Aorta (tissue), 5 donors: ENCODE data around the gene ASS1. TPM values are rescaled to one million over a fixed set of nuclear protein-coding genes. Genes with fewer than 3 reads are reported as not detected.

Experiments used
- ATAC-seq: fragments of 200-7000 bp; cut with Tn5 transposase; one replicate; pipeline ENCODE4 v1.9.1; 2022; ENCODE audit warnings: moderate library complexity; ENCODE audit not compliant: low FRiP score
- DNase-seq, 2 donors: peaks; one replicate each; pipeline ENCODE4 v3.0.0-alpha.2; 2020
- H3K27ac ChIP-seq, 2 donors: one replicate each; pipeline ENCODE4 v1.5.1; 2013; ENCODE audit warnings: low read length in 2 of 2, mild to moderate bottlenecking in 2 of 2, moderate library complexity in 2 of 2, control low read depth in 1 of 2, inconsistent platforms in 1 of 2, low read depth in 1 of 2
- H3K27me3 ChIP-seq, 2 donors: one replicate each; pipeline ENCODE4 v1.6.1; 2013; ENCODE audit warnings: control low read depth in 1 of 2, low read length in 1 of 2, mild to moderate bottlenecking in 1 of 2, moderate library complexity in 1 of 2; ENCODE audit not compliant: insufficient read depth in 2 of 2, control insufficient read depth in 1 of 2
- H3K36me3 ChIP-seq, 2 donors: one replicate each; pipeline ENCODE4 v1.6.1; 2013; ENCODE audit warnings: control low read depth in 1 of 2, low read length in 1 of 2, mild to moderate bottlenecking in 1 of 2; ENCODE audit not compliant: insufficient read depth in 2 of 2, control insufficient read depth in 1 of 2
- H3K4me1 ChIP-seq, 2 donors: one replicate each; pipeline ENCODE4 v1.6.1; 2013; ENCODE audit warnings: low read length in 2 of 2, control low read depth in 1 of 2, mild to moderate bottlenecking in 1 of 2, moderate library complexity in 1 of 2; ENCODE audit not compliant: insufficient read depth in 2 of 2, control insufficient read depth in 1 of 2
- H3K4me3 ChIP-seq, 2 donors: one replicate each; pipeline ENCODE4 v1.5.1; 2013; ENCODE audit warnings: low read length in 2 of 2, control low read depth in 1 of 2, mild to moderate bottlenecking in 1 of 2
- H3K9me3 ChIP-seq: one replicate; pipeline ENCODE4 v1.6.1; 2013; ENCODE audit warnings: mild to moderate bottlenecking, low read length; ENCODE audit not compliant: control insufficient read depth
- WGBS, 2 donors: extraction: QIAGEN DNeasy Blood & Tissue Kit; methylation state at CpG; one replicate each; pipeline ENCODE4 v1.1.7; 2013; 5-methylcytosine and 5-hydroxymethylcytosine counted together
- intact Hi-C, 2 donors: fragments of 100-400 bp; cut with DNase I; formaldehyde crosslinking; loops; one replicate each; pipeline versions ENCODE4 v1.14.2 to v1.15.0; 2022
- polyA plus RNA-seq, 2 donors: library from polyadenylated mRNA; stranded (reverse); fragments of 200-250 nt; gene quantifications; one replicate each; pipeline ENCODE4 v1.2.3, GENCODE V29; 2013
- total RNA-seq, 2 donors: library from RNA; stranded (reverse); fragmentation: NEBNext Ultra II Directional; extraction: Animal tissue kit (Norgen Biotek cat#: 25700); gene quantifications; one replicate each; pipeline ENCODE4 v1.2.1, GENCODE V29; 2021
- donor health status: healthy with polysubstance abuse.
- donor health status: Bipolar disorder and iron deficiency.
- donor health status: DM: no; HTN: no; CAD: no.
- donor health status: DM: no; HTN: no; CAD: no.
- donor health status: DM: yes; HTN: yes; CAD: no.

ASS1 gene
- total and polyA plus RNA-seq, 4 donors = 52.0 to 99.0 (median 78.5) TPM

- Histone ChIP-seq H3K27ac (no peak overlapping the region), H3K36me3 (no peaks in the 10 kb centered on the region), H3K4me1 (no peaks in the 10 kb centered on the region), H3K4me3 (no peak overlapping the region), H3K27me3 (no peaks in the 10 kb centered on the region), H3K9me3 (no peaks in the 10 kb centered on the region)
- ATAC-seq (no peak), DNase-seq (no peak)
- intact Hi-C loops = no loop called here
- WGBS, 2 donors = 58 to 60% methylated on average over 4 of the region's 4 CpGs
Observed at GRCh38 chr9:130518233-130518632, 73.5 kb downstream of the ASS1 start.

GRCh38 chr9:130518943-130519799, 74.4 kb downstream of the ASS1 start:
- WGBS, 2 donors = 75 to 77% methylated on average over 24 of the region's 24 CpGs
- DNase-seq = no peak

GRCh38 chr9:130519927-130520326, 75.2 kb downstream of the ASS1 start:
- Histone ChIP-seq H3K27ac (no peak overlapping the region), H3K27me3 (no peaks in the 10 kb centered on the region), H3K4me3 (no peak overlapping the region), H3K9me3 (no peaks in the 10 kb centered on the region), H3K36me3 (no peaks in the 10 kb centered on the region), H3K4me1 (no peaks in the 10 kb centered on the region)
- intact Hi-C loops = no loop called here
- 89% methylated on average over 5 of the region's 5 CpGs for WGBS, 2 donors
- no peak for ATAC-seq
- no peak for DNase-seq

More at GRCh38 chr9:130518943-130519799, 74.4 kb downstream of the ASS1 start:
- Histone ChIP-seq H3K4me1 (no peaks in the 10 kb centered on the region), H3K9me3 (no peaks in the 10 kb centered on the region), H3K27me3 (no peaks in the 10 kb centered on the region), H3K4me3 (no peak overlapping the region), H3K36me3 (no peaks in the 10 kb centered on the region), H3K27ac (no peak overlapping the region)
- ATAC-seq = no peak
- intact Hi-C loops = no loop called here

GRCh38 chr9:130521715-130522114, 77.0 kb downstream of the ASS1 start:
- WGBS, 2 donors = 89 to 90% methylated on average over 5 of the region's 5 CpGs
- no peaks in the 10 kb centered on the region for H3K4me1 ChIP-seq
- no peak overlapping the region for H3K4me3 ChIP-seq
- ATAC-seq (no peak), DNase-seq (no peak)
- H3K36me3 ChIP-seq = no peaks in the 10 kb centered on the region
- H3K27me3 ChIP-seq = no peaks in the 10 kb centered on the region
- no peak overlapping the region for H3K27ac ChIP-seq
- intact Hi-C loops = no loop called here
- H3K9me3 ChIP-seq = no peaks in the 10 kb centered on the region

- Histone ChIP-seq H3K9me3 (no peaks in the 10 kb centered on the region), H3K4me1 (no peaks in the 10 kb centered on the region), H3K4me3 (no peak overlapping the region), H3K36me3 (no peaks in the 10 kb centered on the region), H3K27me3 (no peaks in the 10 kb centered on the region), H3K27ac (no peak overlapping the region)
- no peak for ATAC-seq
- no peak for DNase-seq
- intact Hi-C loops = no loop called here
- WGBS, 2 donors = 73 to 79% methylated on average over 7 of the region's 7 CpGs
Observed at GRCh38 chr9:130522233-130522808, 77.6 kb downstream of the ASS1 start.

GRCh38 chr9:130523921-130524320, 79.2 kb downstream of the ASS1 start:
- H3K4me3 ChIP-seq = no peak overlapping the region
- WGBS, 2 donors = 31 to 36% methylated on average over 12 of the region's 12 CpGs
- no peaks in the 10 kb centered on the region for H3K27me3 ChIP-seq
- H3K36me3 ChIP-seq = no peaks in the 10 kb centered on the region
- no peaks in the 10 kb centered on the region for H3K9me3 ChIP-seq
- no peak overlapping the region for H3K27ac ChIP-seq
- ATAC-seq (no peak), DNase-seq (no peak)
- intact Hi-C loops = no loop called here
- H3K4me1 ChIP-seq = no peaks in the 10 kb centered on the region

- intact Hi-C loops = no loop called here
- WGBS, 2 donors = 67 to 70% methylated on average over 18 of the region's 18 CpGs
- no peaks in the 10 kb centered on the region for H3K36me3 ChIP-seq
- no peaks in the 10 kb centered on the region for H3K4me1 ChIP-seq
- no peaks in the 10 kb centered on the region for H3K27me3 ChIP-seq
- no peak for ATAC-seq
- no peak overlapping the region for H3K4me3 ChIP-seq
- DNase-seq = no peak
- H3K9me3 ChIP-seq = no peaks in the 10 kb centered on the region
- no peak overlapping the region for H3K27ac ChIP-seq
Observed at GRCh38 chr9:130526193-130526853, 81.6 kb downstream of the ASS1 start.

GRCh38 chr9:130526854-130527650, 82.3 kb downstream of the ASS1 start:
- intact Hi-C loops = no loop called here
- DNase-seq (no peak), ATAC-seq (no peak)
- H3K27me3 ChIP-seq = no peaks in the 10 kb centered on the region
- H3K4me1 ChIP-seq = no peaks in the 10 kb centered on the region
- H3K36me3 ChIP-seq = no peaks in the 10 kb centered on the region
- 44 to 51% methylated on average over 31 of the region's 31 CpGs for WGBS, 2 donors
- H3K4me3 ChIP-seq = no peak overlapping the region
- no peak overlapping the region for H3K27ac ChIP-seq
- no peaks in the 10 kb centered on the region for H3K9me3 ChIP-seq
